PC-3 (cell line): ENCODE measurements around the gene AGFG1. TPM values are rescaled to one million over a fixed set of nuclear protein-coding genes. Genes with fewer than 3 reads are reported as not detected.

Source experiments
- ATAC-seq: fragments of 200-7000 bp; cut with Tn5 transposase; 2 replicates; pipeline ENCODE4 v1.9.1; 2020; ENCODE audit warnings: mild to moderate bottlenecking, moderate library complexity
- BruUV-seq: library from RNA; stranded (reverse); fragments of 400-500 nt; replicated peaks from 2 replicates; lab custom pipeline; 2021; lab: Mats Ljungman, UMichigan
- CTCF ChIA-PET: fragments of 300-600 bp; sonication (Branson Sonifier 250); formaldehyde crosslinking; loops from one replicate; lab custom pipeline; 2022; ENCODE audit warnings: antibody characterized with exemption; lab: Charles Lee
- POLR2A ChIA-PET: fragments of 300-600 bp; sonication (Branson Sonifier 250); formaldehyde crosslinking; loops from one replicate; lab custom pipeline; 2022; ENCODE audit warnings: antibody characterized with exemption; ENCODE audit not compliant: unreplicated experiment; lab: Charles Lee
- DNase-seq: peaks from one replicate; pipeline ENCODE4 v3.0.0-alpha.2; 2015
- H2AFZ ChIP-seq: fragments of 300-600 bp; sonication (generic); 2 replicates; pipeline ENCODE4 v1.6.0; 2016; ENCODE audit warnings: antibody characterized with exemption, low read length
- H3F3A ChIP-seq: fragments of 300-600 bp; sonication (generic); one replicate; pipeline ENCODE4 v1.6.0; 2017; ENCODE audit warnings: antibody characterized with exemption, low read length, control low read depth, mild to moderate bottlenecking; ENCODE audit not compliant: unreplicated experiment
- H3K27ac ChIP-seq: fragments of 300-600 bp; sonication (generic); 2 replicates; pipeline ENCODE4 v1.5.1; 2016; ENCODE audit warnings: mild to moderate bottlenecking, low read length
- H3K27me3 ChIP-seq: fragments of 300-600 bp; sonication (generic); 2 replicates; pipeline ENCODE4 v1.6.1; 2016; ENCODE audit warnings: low read length, mixed read lengths
- H3K36me3 ChIP-seq: fragments of 300-600 bp; sonication (generic); 2 replicates; pipeline ENCODE4 v1.6.1; 2016; ENCODE audit warnings: low read depth, mixed run types, low read length, mixed read lengths
- H3K4me1 ChIP-seq: fragments of 300-600 bp; sonication (generic); 2 replicates; pipeline ENCODE4 v1.5.1; 2016; ENCODE audit warnings: low read length; ENCODE audit not compliant: insufficient read depth
- H3K4me2 ChIP-seq: fragments of 300-600 bp; sonication (generic); 2 replicates; pipeline ENCODE4 v1.6.0; 2016; ENCODE audit warnings: low read length
- H3K4me3 ChIP-seq: fragments of 300-600 bp; sonication (generic); 2 replicates; pipeline ENCODE4 v1.5.1; 2016; ENCODE audit warnings: mild to moderate bottlenecking, low read length, mixed read lengths
- H3K79me2 ChIP-seq: fragments of 300-600 bp; sonication (generic); 2 replicates; pipeline ENCODE4 v1.6.1; 2017; ENCODE audit warnings: low read length, mixed read lengths
- H3K9ac ChIP-seq: fragments of 300-600 bp; sonication (generic); 2 replicates; pipeline ENCODE4 v1.6.0; 2016; ENCODE audit warnings: mild to moderate bottlenecking, low read length
- H3K9me2 ChIP-seq: fragments of 300-600 bp; sonication (generic); replicated peaks from 2 replicates; pipeline ENCODE4 v1.6.1; 2016; ENCODE audit warnings: mixed run types, low read length, mixed read lengths
- H3K9me3 ChIP-seq: fragments of 300-600 bp; sonication (generic); 2 replicates; pipeline ENCODE4 v1.6.1; 2016; ENCODE audit warnings: low read length, mixed read lengths
- H4K20me1 ChIP-seq: fragments of 300-600 bp; sonication (generic); 2 replicates; pipeline ENCODE4 v1.6.1; 2016; ENCODE audit warnings: low read length, mixed read lengths
- EZH2 ChIP-seq: fragments of 300-600 bp; sonication (generic); IDR thresholded peaks from one replicate; pipeline ENCODE4 v1.6.1; 2017; ENCODE audit warnings: antibody characterized with exemption, mild to moderate bottlenecking, low read length; ENCODE audit not compliant: unreplicated experiment
- EZH2phosphoT487 ChIP-seq: fragments of 300-600 bp; sonication (generic); IDR thresholded peaks from 2 replicates; pipeline ENCODE4 v1.6.1; 2018; ENCODE audit warnings: mild to moderate bottlenecking, antibody characterized with exemption, low read length, borderline replicate concordance
- intact Hi-C: fragments of 100-400 bp; cut with micrococcal nuclease; formaldehyde crosslinking; loops from 2 replicates; pipeline ENCODE4 v1.9.0; 2023
- total RNA-seq: library from RNA; depleted of rRNA; stranded (reverse); fragments of >200 nt; gene quantifications from 2 replicates; pipeline ENCODE4 v1.2.3, GENCODE V29; 2014
- TF ChIP-seq, protein P1 (sequence below): fragments of 300-600 bp; sonication (generic); conservative IDR thresholded peaks from 2 replicates; pipeline ENCODE4 v1.5.1; 2017; ENCODE audit warnings: antibody characterized with exemption, low read depth, mild to moderate bottlenecking, low read length

The AGFG1 gene
- total RNA-seq, 1 experiment from 2014 or later, result 56.3 TPM

DNA sequence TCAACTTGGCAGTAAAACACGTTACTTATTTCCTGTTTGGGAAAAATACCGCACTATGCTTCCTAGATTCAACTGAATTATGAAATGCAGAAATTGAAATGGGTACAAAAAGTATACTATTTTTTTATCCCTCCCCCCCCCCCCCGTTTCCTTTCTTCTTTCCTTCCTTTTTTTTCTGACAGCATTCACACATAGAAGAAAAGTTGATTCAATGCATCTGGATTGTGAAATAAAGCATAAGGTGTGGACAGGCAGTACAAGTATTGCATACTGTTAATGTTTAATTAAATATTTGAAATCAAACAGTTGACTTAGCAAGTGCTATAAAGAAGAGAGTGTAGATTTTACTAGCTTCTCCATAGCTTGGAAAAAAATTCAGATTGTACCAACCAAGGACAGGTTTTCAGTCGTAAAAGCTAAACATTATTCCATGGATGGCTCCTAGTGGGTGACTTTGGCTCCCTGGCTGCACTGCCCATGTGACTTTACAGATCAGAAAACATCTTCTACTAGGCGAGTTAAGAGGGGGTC, 21.6 kb upstream of the AGFG1 start:
- Histone ChIP-seq H3K4me1 (no peaks in the 10 kb centered on the region), H3K79me2 (no peaks in the 10 kb centered on the region), H4K20me1 (no peaks in the 10 kb centered on the region), H3K9me2 (no peaks in the 10 kb centered on the region), H3K9ac (no peak overlapping the region), H3K4me2 (no peak overlapping the region), H3K36me3 (no peaks in the 10 kb centered on the region), H3F3A (no peaks in the 10 kb centered on the region), H3K4me3 (no peak overlapping the region), H3K9me3 (no peaks in the 10 kb centered on the region), H2AFZ (no peak overlapping the region), H3K27ac (no peak overlapping the region), H3K27me3 (no peaks in the 10 kb centered on the region)
- DNase-seq (no peak), ATAC-seq (no peak)
- ChIA-PET CTCF (no interaction called here), POLR2A (no interaction called here)
- intact Hi-C loops, result no loop called here
- no peak for TF ChIP-seq EZH2
- TF ChIP-seq EZH2phosphoT487, result no peak
- TF ChIP-seq, protein P1, sequence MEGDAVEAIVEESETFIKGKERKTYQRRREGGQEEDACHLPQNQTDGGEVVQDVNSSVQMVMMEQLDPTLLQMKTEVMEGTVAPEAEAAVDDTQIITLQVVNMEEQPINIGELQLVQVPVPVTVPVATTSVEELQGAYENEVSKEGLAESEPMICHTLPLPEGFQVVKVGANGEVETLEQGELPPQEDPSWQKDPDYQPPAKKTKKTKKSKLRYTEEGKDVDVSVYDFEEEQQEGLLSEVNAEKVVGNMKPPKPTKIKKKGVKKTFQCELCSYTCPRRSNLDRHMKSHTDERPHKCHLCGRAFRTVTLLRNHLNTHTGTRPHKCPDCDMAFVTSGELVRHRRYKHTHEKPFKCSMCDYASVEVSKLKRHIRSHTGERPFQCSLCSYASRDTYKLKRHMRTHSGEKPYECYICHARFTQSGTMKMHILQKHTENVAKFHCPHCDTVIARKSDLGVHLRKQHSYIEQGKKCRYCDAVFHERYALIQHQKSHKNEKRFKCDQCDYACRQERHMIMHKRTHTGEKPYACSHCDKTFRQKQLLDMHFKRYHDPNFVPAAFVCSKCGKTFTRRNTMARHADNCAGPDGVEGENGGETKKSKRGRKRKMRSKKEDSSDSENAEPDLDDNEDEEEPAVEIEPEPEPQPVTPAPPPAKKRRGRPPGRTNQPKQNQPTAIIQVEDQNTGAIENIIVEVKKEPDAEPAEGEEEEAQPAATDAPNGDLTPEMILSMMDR, result no peak
- no TSS peak for BruUV-seq

- ATAC-seq (no peak), DNase-seq (no peak)
- Histone ChIP-seq H3K79me2 (no peaks in the 10 kb centered on the region), H3K4me2 (no peak overlapping the region), H3K9me2 (no peaks in the 10 kb centered on the region), H3K4me1 (no peaks in the 10 kb centered on the region), H2AFZ (no peak overlapping the region), H3F3A (no peaks in the 10 kb centered on the region), H3K9me3 (no peaks in the 10 kb centered on the region), H3K4me3 (no peak overlapping the region), H4K20me1 (no peaks in the 10 kb centered on the region), H3K36me3 (no peaks in the 10 kb centered on the region), H3K27ac (no peak overlapping the region), H3K9ac (no peak overlapping the region), H3K27me3 (no peaks in the 10 kb centered on the region)
- TF ChIP-seq EZH2, result no peak
- no peak for TF ChIP-seq EZH2phosphoT487
- TF ChIP-seq, protein P1, result no peak
- intact Hi-C loops, result no loop called here
- BruUV-seq, result no TSS peak
- ChIA-PET CTCF (no interaction called here), POLR2A (no interaction called here)
Observed at GRCh38 chr2:227450926-227451654, 20.9 kb upstream of the AGFG1 start.

DNA sequence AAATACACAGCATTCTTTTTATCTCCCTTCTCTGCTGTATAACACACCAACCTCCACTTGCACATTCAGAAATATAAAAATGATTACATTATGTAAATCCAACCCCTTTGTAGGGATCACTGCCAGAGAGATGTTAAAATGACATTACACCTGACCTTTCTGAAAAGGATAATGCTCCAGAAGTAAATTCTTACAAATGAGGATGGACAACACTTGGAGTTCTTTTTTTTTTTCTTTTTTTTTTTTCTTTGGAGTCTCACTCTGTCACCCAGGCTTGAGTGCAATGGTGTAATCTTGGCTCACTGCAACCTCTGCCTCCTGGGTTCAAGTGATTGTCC, 20.3 kb upstream of the AGFG1 start:
- POLR2A ChIA-PET, result no interaction called here
- Histone ChIP-seq H3K9me2 (no peaks in the 10 kb centered on the region), H3K27ac (no peak overlapping the region), H4K20me1 (no peaks in the 10 kb centered on the region), H3K4me2 (no peak overlapping the region), H3K9ac (no peak overlapping the region), H3K4me3 (no peak overlapping the region), H3K36me3 (no peaks in the 10 kb centered on the region), H2AFZ (no peak overlapping the region), H3K4me1 (no peaks in the 10 kb centered on the region), H3K27me3 (no peaks in the 10 kb centered on the region), H3F3A (no peaks in the 10 kb centered on the region), H3K9me3 (no peaks in the 10 kb centered on the region), H3K79me2 (no peaks in the 10 kb centered on the region)
- TF ChIP-seq, protein P1, result no peak
- TF ChIP-seq EZH2phosphoT487, result no peak
- TF ChIP-seq EZH2, result no peak
- intact Hi-C loops, result no loop called here
- DNase-seq (no peak), ATAC-seq (no peak)
- BruUV-seq, result no TSS peak
- CTCF ChIA-PET, result no interaction called here
